ENCODE measurements around the gene LRFN2.

Gene LRFN2

GRCh38 chr6:40586369-40587201 is 579 bp downstream of the LRFN2 start:
- DNase-seq (ENCODE audit: low read depth): no peak

GRCh38 chr6:40585651-40586269 is 1.4 kb downstream of the LRFN2 start:
- DNase-seq (ENCODE audit: low read depth): no peak

GRCh38 chr6:40585223-40585622 is 1.9 kb downstream of the LRFN2 start:
- DNase-seq (ENCODE audit: low read depth): no peak

- no peak for DNase-seq (ENCODE audit: low read depth)
These were observed 2.4 kb downstream of the LRFN2 start for GRCh38 chr6:40584741-40585140.

GRCh38 chr6:40583709-40584108 is 3.5 kb downstream of the LRFN2 start:
- DNase-seq (ENCODE audit: low read depth): no peak

- DNase-seq (ENCODE audit: low read depth): no peak
These were observed 4.3 kb downstream of the LRFN2 start for GRCh38 chr6:40582892-40583291.

GRCh38 chr6:40579101-40579500 is 8.1 kb downstream of the LRFN2 start:
- DNase-seq (ENCODE audit: low read depth): no peak

GRCh38 chr6:40577672-40578071 is 9.5 kb downstream of the LRFN2 start:
- no peak for DNase-seq (ENCODE audit: low read depth)

- no peak for DNase-seq (ENCODE audit: low read depth)
These were observed 13.9 kb downstream of the LRFN2 start for GRCh38 chr6:40573221-40573620.

- no peak for DNase-seq (ENCODE audit: low read depth)
These were observed 17.8 kb downstream of the LRFN2 start for GRCh38 chr6:40569162-40569910.

- no peak for DNase-seq (ENCODE audit: low read depth)
These were observed 19.0 kb downstream of the LRFN2 start for GRCh38 chr6:40568062-40568708.

- no peak for DNase-seq (ENCODE audit: low read depth)
These were observed 24.1 kb downstream of the LRFN2 start for GRCh38 chr6:40563111-40563510.

- DNase-seq (ENCODE audit: low read depth): no peak
These were observed 28.1 kb downstream of the LRFN2 start for GRCh38 chr6:40559056-40559455.

- no peak for DNase-seq (ENCODE audit: low read depth)
These were observed 29.1 kb downstream of the LRFN2 start for GRCh38 chr6:40558102-40558501.

- no peak for DNase-seq (ENCODE audit: low read depth)
These were observed 30.3 kb downstream of the LRFN2 start for GRCh38 chr6:40556881-40557280.

GRCh38 chr6:40556023-40556422 is 31.1 kb downstream of the LRFN2 start:
- no peak for DNase-seq (ENCODE audit: low read depth)

- no peak for DNase-seq (ENCODE audit: low read depth)
These were observed 32.1 kb downstream of the LRFN2 start for GRCh38 chr6:40555092-40555491.

GRCh38 chr6:40552941-40553340 is 34.2 kb downstream of the LRFN2 start:
- no peak for DNase-seq (ENCODE audit: low read depth)

GRCh38 chr6:40551966-40552505 is 35.1 kb downstream of the LRFN2 start:
- no peak for DNase-seq (ENCODE audit: low read depth)

- DNase-seq (ENCODE audit: low read depth): no peak
These were observed 36.7 kb downstream of the LRFN2 start for GRCh38 chr6:40550202-40551101.

GRCh38 chr6:40545954-40546353 is 41.2 kb downstream of the LRFN2 start:
- DNase-seq (ENCODE audit: low read depth): no peak
